GM21423 (cell line): ENCODE data around the gene MTA1.

Experiments
- ATAC-seq: cut with Tn5 transposase; IDR thresholded peaks from one replicate; pipeline ENCODE4 v1.9.1; 2021; ENCODE audit warnings: mild to moderate bottlenecking, moderate library complexity; ENCODE audit not compliant: unreplicated experiment

MTA1 gene

DNA sequence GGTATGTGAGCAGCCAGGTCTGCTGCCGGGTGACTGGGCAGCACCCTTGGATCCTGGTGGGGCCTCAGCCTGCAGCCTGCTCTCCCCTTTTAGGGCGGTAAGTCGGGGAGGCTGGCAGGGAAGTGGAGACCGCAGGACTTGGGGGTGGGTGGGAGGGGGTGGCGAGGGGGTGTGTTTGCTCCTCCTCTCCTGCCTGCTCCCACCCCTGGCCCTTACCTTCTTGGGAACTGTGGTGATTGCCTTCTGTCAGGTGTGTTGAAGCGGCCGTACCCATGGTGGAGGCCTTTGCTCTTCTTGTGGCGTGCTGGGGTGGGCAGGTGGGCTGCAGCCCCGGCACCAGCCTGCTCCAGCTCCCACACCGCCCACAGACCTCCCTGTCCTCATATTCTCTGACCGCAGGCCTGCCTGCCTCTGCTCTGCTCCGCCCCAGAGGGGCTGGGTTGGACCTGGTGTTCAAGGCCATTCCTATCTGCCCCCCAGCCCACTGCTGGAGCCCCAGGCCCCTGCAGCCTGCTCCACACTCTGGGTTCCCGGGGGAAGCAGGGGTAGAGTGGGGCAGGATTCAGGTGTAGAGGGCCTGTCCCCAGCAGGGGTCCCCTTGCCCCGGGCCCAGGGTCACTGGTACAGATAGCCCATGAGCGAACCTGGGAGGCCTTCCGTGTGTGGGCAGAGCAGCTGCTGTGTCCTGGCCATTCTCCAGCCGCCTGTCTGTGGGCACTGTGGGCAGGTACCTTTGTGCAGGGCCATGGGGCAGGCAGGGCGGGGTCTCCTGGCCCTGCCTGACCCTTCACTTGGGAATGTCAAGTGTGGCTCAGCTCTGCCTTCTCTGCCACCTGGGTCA, 76.6 kb downstream of the MTA1 start:
- ATAC-seq = no peak

DNA sequence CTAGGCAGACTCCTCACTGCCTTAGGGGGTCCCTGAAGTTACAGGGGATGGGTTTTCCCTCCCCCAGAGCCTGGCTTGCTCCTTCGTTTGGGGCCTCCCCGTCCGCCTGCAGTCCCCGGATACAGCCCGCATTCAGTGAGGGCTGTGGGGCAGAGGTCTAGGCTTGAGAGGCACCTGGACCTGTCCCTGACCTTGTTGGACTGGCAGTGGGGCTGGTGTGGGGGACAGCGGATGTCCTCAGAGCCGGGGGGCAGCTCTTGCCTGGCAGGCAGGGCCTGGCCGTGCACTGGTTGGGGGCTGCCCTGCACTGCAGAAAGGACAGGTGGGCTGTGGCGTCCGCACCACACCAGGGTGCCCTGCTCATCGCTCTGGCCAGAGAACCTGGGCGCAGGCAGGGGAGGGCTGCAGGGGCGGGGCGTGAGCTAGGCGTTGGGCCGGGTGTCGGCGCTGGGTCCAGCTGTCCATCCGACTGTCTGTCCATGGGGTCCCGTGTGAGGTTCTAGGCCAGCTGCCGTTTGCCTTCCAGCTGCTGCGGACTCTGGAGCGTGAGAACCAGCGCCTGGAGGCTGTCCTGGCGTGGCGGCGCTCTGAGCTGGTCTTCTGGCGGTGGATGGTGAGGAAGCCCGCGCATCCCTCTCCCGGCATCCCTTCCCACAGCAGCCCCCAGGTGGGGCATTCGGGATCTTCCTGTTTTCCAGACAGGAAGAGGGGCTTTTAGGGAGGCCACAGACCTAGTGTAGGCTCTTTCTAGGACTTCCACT, 77.4 kb downstream of the MTA1 start:
- no peak for ATAC-seq

DNA sequence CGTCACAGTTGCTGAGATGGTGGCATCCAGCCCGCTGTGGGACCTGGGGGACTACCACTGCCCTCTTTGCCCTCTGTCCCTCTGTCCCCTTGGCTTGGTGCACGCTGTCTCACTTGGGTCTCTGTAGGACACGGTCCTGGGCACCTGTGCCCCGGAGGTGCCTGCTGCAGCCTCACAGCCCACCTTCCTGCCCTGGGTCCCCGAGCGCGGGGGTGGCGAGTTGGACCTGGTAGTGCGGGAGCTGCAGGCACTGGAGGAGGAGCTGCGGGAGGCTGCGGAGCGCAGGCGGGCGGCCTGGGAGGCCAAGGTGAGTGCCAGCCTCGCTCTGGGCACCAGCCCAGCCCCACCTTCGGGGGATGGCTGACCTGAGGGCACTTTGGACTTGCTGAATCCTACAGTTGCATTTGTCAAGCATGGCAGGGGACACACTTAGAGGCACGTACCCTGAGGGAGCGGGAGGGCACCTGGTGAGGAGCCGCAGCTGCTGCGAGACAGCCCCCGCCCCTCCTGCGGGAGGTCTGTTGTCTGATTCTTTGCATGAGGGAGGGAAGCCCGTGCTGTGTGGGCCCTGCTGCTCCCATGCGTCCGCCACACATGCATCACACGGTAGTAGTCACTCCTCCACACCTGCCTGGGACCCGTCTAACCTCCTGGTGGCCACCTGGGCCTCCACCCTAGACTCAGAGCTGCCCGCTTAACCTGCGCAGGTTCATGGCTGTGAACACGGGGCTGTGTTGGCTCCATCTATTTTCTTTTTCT, 78.2 kb downstream of the MTA1 start:
- ATAC-seq = no peak

DNA sequence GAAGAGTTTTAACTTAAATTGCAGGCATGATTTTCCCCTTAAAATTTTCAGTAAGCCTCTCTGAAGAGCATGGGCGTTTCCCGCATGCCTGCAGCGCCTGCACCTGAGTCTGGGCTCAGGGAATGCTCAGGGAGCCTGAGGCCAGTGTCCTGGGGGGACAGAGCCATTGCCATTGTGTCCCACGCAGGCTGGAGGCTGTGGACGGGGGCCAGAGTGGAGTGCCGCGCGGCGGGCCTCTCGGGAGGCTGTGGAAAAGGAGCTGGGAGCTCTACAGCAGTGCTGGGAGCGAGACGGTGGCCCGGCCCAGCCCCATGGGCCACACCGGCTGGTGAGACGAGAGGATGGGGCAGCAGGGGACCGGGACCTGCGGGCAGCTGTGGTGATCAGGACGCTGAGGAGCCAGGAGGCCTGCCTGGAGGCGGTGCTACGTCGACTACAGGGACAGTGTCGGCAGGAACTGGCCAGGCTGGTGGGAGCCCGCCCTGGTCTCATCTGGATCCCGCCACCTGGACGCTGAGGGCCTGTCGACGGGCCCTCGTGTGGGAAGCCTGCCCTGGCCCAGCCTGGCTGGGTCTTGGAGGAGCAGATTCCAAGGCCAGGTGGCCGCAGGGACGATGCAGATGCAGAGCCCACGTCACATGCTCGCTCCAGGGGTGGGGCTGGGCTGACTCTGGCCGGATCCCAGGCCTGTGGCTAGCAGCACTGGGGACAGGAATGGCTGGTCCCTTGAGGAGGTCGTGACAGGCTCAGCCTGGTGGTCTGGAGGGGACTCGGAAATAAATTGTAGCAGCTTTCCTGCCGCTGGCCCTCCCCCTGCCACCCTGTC, 79.0 kb downstream of the MTA1 start:
- no peak for ATAC-seq

DNA sequence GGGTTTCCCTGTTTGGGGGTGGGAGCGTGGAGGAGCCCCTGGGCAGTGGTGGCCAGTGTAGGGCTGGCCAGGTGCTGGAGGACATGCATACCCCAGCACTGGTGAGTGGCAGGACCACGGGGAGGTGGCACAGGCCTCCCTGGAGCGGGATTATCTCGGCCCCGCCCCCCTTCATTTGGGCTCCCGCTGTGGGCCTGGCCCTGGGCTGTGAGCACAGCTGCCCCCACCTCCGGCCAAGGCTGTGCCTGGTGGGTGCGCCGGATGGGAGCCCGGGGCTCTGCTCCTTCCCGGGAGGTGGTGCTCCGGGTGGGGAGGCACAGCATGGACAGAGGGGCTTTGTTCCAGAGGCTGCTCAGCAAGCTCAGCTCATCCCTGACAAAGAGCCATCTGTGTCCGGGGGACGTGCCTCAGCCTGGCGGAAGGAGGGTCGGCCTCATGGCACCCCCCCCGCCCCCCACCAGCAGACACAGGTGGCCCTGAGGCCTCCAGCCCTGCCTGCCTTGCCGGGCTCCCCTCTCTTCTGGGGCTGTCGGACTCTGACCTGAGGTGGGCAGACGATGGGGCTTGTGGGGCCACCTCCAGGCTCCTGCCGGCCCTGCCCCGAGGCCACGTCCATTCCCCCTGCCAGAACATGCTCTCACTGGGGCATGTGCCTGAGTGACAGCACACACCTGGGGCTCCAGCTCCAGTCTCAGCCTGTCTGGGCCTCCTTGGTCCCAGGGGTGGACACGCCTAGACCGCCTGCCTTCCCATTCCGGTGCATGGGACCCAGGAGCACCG, 79.8 kb downstream of the MTA1 start:
- ATAC-seq = no peak

DNA sequence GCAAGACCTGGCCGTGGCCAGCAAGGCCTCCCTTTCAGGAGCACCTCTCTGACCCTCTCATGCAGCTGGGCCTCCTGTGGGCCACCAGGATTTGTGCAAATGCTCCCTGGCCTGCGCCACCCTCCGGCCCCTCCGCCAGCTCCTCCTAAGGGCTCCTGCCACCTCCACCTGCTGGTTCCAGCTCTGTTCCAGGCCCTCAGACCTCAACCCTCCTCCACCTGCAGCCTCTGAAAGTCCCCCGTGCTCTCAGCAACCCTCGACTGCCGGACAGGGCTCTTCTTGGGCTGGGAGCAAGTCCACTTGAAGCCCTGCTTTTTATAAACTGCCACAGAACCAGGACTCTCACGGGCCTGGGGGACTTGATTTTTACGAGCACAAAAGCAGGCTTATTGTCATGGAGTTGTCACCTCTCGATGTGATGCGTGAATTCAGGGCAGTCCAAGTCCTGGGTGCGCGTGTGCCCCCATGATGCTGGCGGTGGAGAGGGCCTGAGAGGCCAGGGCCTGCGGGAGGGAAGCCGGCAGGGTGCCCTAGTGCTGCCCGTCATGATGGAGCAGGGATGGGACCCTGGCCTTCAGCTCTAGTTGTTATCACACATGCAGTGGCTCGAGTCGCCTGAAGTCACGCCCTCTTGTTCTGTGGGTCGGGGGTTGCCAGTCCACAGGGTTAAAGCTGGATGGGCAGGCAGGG, 80.6 kb downstream of the MTA1 start:
- ATAC-seq = no peak

DNA sequence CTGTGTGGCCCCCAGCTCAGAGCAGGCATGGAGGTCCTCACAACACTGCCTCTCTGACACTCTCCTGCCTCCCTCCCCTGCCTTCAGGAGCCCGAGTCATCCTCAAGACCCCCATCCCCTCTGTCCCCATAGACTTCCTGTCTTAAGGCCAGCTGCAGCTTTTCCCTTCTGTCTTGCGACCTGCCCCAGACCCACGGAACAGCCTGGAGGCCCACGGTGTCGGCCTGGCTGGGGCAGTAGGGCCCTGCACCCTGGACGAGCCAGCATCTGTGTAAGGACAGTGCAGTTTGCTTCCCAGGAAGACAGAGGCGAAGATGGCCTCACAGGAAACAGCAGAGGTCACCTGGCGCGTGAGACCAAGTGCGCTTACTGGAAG, 81.1 kb downstream of the MTA1 start:
- no peak for ATAC-seq

DNA sequence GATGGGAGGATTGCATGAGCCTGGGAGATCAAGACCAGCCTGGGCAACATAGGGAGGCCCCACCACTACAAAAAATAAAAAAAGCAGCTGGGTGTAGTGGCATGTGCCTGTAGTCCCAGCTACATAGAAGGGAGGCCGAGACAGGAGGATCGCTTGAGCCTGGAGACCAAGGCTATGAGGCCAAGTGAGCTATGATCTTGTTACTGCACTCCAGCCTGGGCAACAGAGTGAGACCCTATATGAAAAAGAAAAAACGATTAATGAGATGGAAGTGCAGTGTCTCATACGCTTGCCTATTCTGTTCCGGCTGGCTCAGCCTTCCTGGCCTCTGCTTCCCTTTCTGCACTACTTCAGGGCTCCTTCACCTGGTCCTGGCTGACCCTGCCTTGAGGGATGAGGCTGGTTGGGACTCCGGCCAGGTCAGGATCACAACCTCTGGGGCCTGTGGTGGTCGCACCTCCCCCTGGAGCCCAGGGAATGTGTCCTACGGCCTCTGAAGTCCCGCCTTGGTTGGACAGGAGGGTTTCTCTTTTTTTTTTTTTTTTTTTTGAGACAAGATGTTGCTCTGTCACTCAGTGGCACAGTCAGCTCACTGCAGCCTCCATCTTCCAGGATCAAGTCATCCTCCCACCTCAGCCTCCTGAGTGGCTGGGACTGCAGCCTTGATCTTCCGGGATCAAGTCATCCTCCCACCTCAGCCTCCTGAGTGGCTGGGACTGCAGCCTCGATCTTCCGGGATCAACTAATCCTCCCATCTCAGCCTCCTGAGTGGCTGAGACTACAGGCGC, 82.1 kb downstream of the MTA1 start:
- ATAC-seq = no peak

DNA sequence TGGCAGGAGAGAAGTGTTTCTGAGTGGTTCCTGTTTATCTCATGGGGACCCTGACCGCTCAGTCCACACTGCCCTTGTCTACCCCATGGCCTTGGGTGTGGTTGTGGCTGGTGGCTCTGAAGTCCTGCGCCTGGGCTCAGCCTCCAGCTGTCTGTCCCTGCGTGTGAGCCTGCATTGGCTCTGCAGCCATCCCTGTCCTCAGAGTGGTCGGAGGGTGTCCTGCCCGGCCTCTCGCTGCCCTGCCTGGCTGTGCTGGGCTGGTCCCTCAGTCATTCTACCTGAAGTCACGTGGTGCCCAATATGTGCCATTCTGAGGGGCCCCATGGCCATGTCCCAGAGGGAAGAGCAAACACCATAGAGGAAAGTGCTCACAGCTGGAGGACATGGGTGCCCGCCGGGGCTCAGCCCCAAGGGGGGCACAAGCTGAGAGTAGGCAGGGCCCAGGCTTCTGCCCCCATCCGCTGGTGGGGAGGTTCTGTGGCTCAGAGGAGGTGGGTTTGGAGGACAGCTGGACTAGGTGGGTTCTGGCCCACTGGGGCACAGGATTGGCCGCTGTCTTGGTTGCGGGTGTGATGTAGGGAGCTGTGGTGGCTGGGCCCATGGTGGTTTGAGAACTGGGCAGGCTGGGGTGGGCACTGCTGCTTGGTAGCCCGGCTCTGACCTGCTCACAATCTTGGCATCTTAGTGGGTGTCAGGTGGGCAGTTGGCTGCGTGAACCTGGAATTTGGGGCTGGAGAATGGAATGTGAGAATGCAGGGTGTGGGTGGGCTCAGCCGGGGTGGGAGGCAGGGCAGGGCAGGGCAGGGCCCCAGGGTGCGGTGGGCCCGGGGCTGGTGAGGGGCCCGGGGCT, 83.0 kb downstream of the MTA1 start:
- ATAC-seq = no peak

DNA sequence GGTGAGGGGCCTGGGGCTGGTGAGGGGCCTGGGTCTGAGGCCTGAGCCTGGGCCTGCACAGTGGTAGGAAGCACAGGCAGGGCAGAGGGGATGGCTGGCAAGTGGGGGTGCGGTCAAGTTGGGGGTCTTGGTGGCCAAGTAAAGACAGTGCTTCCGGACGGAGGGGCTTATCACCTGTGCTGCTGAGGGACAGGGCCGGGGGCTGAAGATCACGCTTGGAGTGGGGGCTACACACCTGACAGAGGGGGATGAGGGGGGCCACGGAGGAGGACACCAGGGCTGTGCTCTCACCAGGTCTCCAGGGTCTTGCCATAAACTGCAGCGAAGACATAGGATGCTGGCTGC, 83.6 kb downstream of the MTA1 start:
- no peak for ATAC-seq

DNA sequence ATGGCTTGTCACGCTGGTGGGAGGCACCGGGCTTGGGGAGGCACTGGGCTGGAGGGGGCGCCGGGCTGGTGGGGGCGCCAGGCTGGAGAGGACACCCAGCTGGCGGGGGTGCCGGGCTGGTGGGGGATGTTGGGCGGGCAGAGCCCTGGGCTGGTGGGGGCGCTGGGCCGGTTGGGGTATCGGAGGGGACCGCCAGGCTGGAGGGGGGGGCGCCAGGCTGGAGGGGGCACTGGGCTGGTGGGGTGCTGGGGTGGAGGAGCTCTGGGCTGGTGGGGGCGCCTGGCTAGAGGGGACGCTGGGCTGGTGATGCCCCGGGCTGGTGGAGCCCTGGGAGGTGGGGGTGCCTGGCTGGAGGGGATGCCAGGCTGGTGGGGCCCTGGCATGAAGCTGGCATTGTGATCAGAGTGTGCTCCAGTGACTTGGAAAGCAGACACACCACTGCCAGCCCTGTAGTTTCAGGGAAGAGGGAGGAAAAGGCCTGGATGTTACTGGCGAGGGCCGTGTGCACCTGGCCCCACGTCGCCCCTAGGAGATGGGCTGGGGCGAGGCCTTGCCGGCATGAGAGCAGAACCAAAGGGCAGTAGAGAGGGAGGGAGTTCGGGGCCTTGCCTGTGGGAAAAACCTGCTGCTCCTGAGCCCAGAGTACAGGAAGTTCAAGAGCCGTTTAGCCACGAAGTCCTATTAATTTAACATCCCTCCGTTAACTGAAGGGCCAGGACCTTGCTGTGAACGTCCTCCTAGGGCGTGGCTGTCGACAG, 84.5 kb downstream of the MTA1 start:
- no peak for ATAC-seq

DNA sequence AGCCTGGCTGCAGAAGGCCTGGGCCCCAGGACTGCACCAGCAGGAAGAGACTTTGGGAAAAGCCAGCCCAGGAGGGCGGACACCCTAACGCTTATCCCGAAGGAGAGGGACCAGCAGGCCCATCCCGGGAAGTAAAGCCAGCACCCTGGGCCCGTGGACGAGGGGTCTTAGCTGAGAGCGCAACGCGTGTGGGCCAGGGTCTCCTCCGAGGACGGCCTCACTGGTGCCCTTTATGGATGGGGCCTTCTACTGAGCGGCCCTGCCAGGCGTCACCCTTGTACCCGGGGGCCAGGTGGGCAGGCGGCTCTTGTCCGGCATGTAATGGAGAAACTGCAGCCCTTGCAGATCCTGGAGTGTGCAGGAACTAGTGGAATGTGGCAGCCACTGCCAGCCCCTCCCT, 85.5 kb downstream of the MTA1 start:
- ATAC-seq = no peak

DNA sequence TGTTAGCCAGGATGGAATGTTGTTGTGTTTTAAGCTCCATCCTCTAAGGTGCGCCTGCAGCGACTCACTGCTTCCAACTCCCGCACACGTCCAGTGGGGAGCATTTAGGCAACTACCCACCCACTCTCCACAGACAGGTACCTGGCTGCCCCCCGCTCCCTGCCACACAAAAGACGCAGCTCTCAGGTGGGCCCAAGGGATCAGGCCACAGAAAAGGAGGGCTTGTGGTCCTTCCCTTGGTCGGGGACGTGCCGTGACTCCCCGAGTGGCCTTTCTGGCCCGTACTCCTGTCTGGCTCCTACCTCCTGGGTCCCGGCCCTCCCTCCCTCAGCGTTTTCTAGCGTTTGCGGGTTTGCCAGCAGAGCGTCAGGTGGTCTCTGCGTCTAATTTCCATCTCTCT, 87.6 kb downstream of the MTA1 start:
- ATAC-seq = no peak

DNA sequence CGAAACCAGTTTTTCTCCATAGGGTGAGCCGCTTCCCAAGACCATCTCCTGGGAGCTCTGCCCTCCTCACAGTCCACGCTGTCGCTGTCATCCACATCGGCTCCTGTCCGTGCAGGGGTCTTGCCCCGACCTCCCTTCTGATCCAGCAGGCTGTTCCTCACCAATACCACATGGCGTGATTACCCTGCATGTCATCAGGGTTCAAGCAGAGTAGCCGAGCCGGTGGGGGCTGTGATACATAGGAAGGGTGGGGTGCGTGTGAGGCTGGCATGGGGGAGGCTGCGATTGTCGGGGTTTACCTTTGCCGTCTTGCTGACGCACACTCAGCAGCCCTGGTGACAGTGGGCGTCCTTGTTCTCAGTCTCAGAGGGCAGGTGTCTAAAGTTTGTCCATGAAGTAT, 88.4 kb downstream of the MTA1 start:
- ATAC-seq = no peak

DNA sequence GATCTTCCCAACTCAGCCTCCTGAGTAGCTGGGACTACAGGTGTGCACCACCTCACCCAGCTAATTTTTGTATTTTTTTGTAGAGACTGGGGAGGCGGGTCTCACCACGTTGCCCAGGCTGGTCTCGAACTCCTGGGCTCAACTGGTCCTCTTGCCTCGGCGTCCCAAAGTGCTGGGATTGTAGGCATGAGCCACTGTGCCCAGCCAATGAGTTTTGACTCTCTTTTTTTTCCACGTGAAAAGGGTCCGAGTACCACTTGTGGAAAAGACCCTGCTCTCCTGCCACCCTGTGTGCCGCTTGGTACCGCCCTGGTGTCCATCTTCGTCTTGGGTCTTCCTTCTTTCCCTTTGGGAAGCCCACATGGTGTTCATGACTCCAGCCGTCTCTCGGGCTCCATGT, 89.0 kb downstream of the MTA1 start:
- ATAC-seq = no peak

DNA sequence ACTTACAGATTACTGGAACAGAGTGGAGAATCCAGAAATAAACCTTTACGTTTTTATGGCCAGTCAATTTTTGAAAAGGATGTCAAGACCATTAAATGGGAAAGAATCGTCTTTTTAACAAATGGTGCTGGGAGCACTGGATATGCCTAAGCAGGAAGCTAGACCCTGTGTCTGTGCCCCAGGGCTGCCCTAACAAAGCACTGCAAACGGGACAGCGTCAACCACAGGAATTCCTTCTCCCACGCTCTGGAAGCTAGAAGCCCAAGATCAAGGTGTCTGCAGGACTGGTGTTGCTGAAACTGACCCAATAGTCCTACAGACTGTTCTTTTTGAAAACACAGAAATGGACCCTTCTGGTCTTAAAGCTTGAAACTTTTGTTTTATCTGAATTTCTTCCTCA, 97.5 kb downstream of the MTA1 start:
- ATAC-seq = no peak
